ENCODE measurements around the gene LRRC75A. TPM values are rescaled to one million over a fixed set of nuclear protein-coding genes. Genes with fewer than 3 reads are reported as not detected.

LRRC75A gene
- total and polyA plus RNA-seq, 4 donors: 6.1 to 12.9 (median 9.5) TPM

GRCh38 chr17:16439811-16440351 lies 52.1 kb downstream of the LRRC75A start:
- peaks cover 34% of the 10 kb centered on the region for H3K4me1 ChIP-seq (ENCODE audit: control insufficient read depth, insufficient read depth, low read length)
- H3K4me3 ChIP-seq (ENCODE audit: low read depth, low read length): peak overlapping the region; percentile 87
- H3K27me3 ChIP-seq (ENCODE audit: control insufficient read depth, insufficient read depth, low read length): no peaks in the 10 kb centered on the region
- no peaks in the 10 kb centered on the region for H3K9me3 ChIP-seq (ENCODE audit: control insufficient read depth, insufficient read depth, low read length)
- no peak overlapping the region for H3K27ac ChIP-seq (ENCODE audit: low read depth, low read length)
- no peak for DNase-seq (ENCODE audit: low read depth in 4 of 6, low spot score in 6 of 6)
- WGBS (ENCODE audit: insufficient coverage): 23% methylated on average over 6 of the region's 10 CpGs
- peaks cover 25% of the 10 kb centered on the region for H3K36me3 ChIP-seq (ENCODE audit: control insufficient read depth, insufficient read depth, low read length)

GRCh38 chr17:16439303-16439791 lies 52.6 kb downstream of the LRRC75A start:
- peaks cover 30% of the 10 kb centered on the region for H3K4me1 ChIP-seq (ENCODE audit: control insufficient read depth, insufficient read depth, low read length)
- peak overlapping the region; percentile 78 for H3K27ac ChIP-seq (ENCODE audit: low read depth, low read length)
- peak overlapping the region; percentile 87 for H3K4me3 ChIP-seq (ENCODE audit: low read depth, low read length)
- H3K9me3 ChIP-seq (ENCODE audit: control insufficient read depth, insufficient read depth, low read length): no peaks in the 10 kb centered on the region
- DNase-seq (ENCODE audit: low read depth in 4 of 6, low spot score in 6 of 6): peak in 2 of 6 donors; percentile 29 to 35
- no peaks in the 10 kb centered on the region for H3K27me3 ChIP-seq (ENCODE audit: control insufficient read depth, insufficient read depth, low read length)
- peaks cover 21% of the 10 kb centered on the region for H3K36me3 ChIP-seq (ENCODE audit: control insufficient read depth, insufficient read depth, low read length)
- under 1% methylated on average over 22 of the region's 25 CpGs for whole genome bisulfite sequencing (ENCODE audit: insufficient coverage)

- peak overlapping the region; percentile 95 for H3K27ac ChIP-seq (ENCODE audit: low read depth, low read length)
- H3K36me3 ChIP-seq (ENCODE audit: control insufficient read depth, insufficient read depth, low read length): peaks cover 15% of the 10 kb centered on the region
- H3K4me1 ChIP-seq (ENCODE audit: control insufficient read depth, insufficient read depth, low read length): peaks cover 24% of the 10 kb centered on the region
- peak overlapping the region; percentile 87 for H3K4me3 ChIP-seq (ENCODE audit: low read depth, low read length)
- H3K27me3 ChIP-seq (ENCODE audit: control insufficient read depth, insufficient read depth, low read length): no peaks in the 10 kb centered on the region
- H3K9me3 ChIP-seq (ENCODE audit: control insufficient read depth, insufficient read depth, low read length): no peaks in the 10 kb centered on the region
- DNase-seq (ENCODE audit: low read depth in 4 of 6, low spot score in 6 of 6): peak; percentile 97 to 100 (median 99)
- under 1% methylated on average over 46 of the region's 46 CpGs for WGBS (ENCODE audit: insufficient coverage)
Observed at GRCh38 chr17:16438557-16439302, 53.3 kb downstream of the LRRC75A start.

GRCh38 chr17:16438173-16438556 lies 53.8 kb downstream of the LRRC75A start:
- peak overlapping the region; percentile 87 for H3K4me3 ChIP-seq (ENCODE audit: low read depth, low read length)
- H3K36me3 ChIP-seq (ENCODE audit: control insufficient read depth, insufficient read depth, low read length): peaks cover 10% of the 10 kb centered on the region
- WGBS (ENCODE audit: insufficient coverage): 19% methylated on average over 8 of the region's 8 CpGs

GRCh38 chr17:16437083-16437482 lies 54.9 kb downstream of the LRRC75A start:
- WGBS (ENCODE audit: insufficient coverage): 77% methylated on average over 2 of the region's 2 CpGs
- DNase-seq (ENCODE audit: low read depth in 4 of 6, low spot score in 6 of 6): no peak
- Histone ChIP-seq H3K27ac (ENCODE audit: low read depth, low read length) (no peak overlapping the region), H3K27me3 (ENCODE audit: control insufficient read depth, insufficient read depth, low read length) (no peaks in the 10 kb centered on the region), H3K4me1 (ENCODE audit: control insufficient read depth, insufficient read depth, low read length) (peaks cover 18% of the 10 kb centered on the region), H3K9me3 (ENCODE audit: control insufficient read depth, insufficient read depth, low read length) (no peaks in the 10 kb centered on the region), H3K36me3 (ENCODE audit: control insufficient read depth, insufficient read depth, low read length) (peaks cover 2% of the 10 kb centered on the region), H3K4me3 (ENCODE audit: low read depth, low read length) (no peak overlapping the region)

More at GRCh38 chr17:16438173-16438556, 53.8 kb downstream of the LRRC75A start:
- Histone ChIP-seq H3K9me3 (ENCODE audit: control insufficient read depth, insufficient read depth, low read length) (no peaks in the 10 kb centered on the region), H3K27me3 (ENCODE audit: control insufficient read depth, insufficient read depth, low read length) (no peaks in the 10 kb centered on the region), H3K27ac (ENCODE audit: low read depth, low read length) (peak overlapping the region; percentile 95), H3K4me1 (ENCODE audit: control insufficient read depth, insufficient read depth, low read length) (peaks cover 19% of the 10 kb centered on the region)
- no peak for DNase-seq (ENCODE audit: low read depth in 4 of 6, low spot score in 6 of 6)

GRCh38 chr17:16435925-16436886 lies 55.8 kb downstream of the LRRC75A start:
- H3K4me1 ChIP-seq (ENCODE audit: control insufficient read depth, insufficient read depth, low read length): peaks cover 18% of the 10 kb centered on the region
- peaks cover 5% of the 10 kb centered on the region for H3K36me3 ChIP-seq (ENCODE audit: control insufficient read depth, insufficient read depth, low read length)
- no peaks in the 10 kb centered on the region for H3K27me3 ChIP-seq (ENCODE audit: control insufficient read depth, insufficient read depth, low read length)
- WGBS (ENCODE audit: insufficient coverage): 80% methylated on average over 11 of the region's 14 CpGs
- no peak overlapping the region for H3K27ac ChIP-seq (ENCODE audit: low read depth, low read length)
- H3K9me3 ChIP-seq (ENCODE audit: control insufficient read depth, insufficient read depth, low read length): no peaks in the 10 kb centered on the region
- DNase-seq (ENCODE audit: low read depth in 4 of 6, low spot score in 6 of 6): no peak
- H3K4me3 ChIP-seq (ENCODE audit: low read depth, low read length): no peak overlapping the region

GRCh38 chr17:16434662-16435061 lies 57.3 kb downstream of the LRRC75A start:
- H3K4me1 ChIP-seq (ENCODE audit: control insufficient read depth, insufficient read depth, low read length): peaks cover 8% of the 10 kb centered on the region
- H3K4me3 ChIP-seq (ENCODE audit: low read depth, low read length): no peak overlapping the region
- H3K36me3 ChIP-seq (ENCODE audit: control insufficient read depth, insufficient read depth, low read length): peaks cover 5% of the 10 kb centered on the region
- H3K9me3 ChIP-seq (ENCODE audit: control insufficient read depth, insufficient read depth, low read length): no peaks in the 10 kb centered on the region
- DNase-seq (ENCODE audit: low read depth in 4 of 6, low spot score in 6 of 6): no peak
- no peak overlapping the region for H3K27ac ChIP-seq (ENCODE audit: low read depth, low read length)
- no peaks in the 10 kb centered on the region for H3K27me3 ChIP-seq (ENCODE audit: control insufficient read depth, insufficient read depth, low read length)
- WGBS (ENCODE audit: insufficient coverage): 46% methylated on average over 7 of the region's 8 CpGs

- no peaks in the 10 kb centered on the region for H3K9me3 ChIP-seq (ENCODE audit: control insufficient read depth, insufficient read depth, low read length)
- WGBS (ENCODE audit: insufficient coverage): 79% methylated on average over 5 of the region's 5 CpGs
- H3K27ac ChIP-seq (ENCODE audit: low read depth, low read length): no peak overlapping the region
- DNase-seq (ENCODE audit: low read depth in 4 of 6, low spot score in 6 of 6): no peak
- H3K36me3 ChIP-seq (ENCODE audit: control insufficient read depth, insufficient read depth, low read length): peaks cover 5% of the 10 kb centered on the region
- H3K4me1 ChIP-seq (ENCODE audit: control insufficient read depth, insufficient read depth, low read length): peaks cover 8% of the 10 kb centered on the region
- no peaks in the 10 kb centered on the region for H3K27me3 ChIP-seq (ENCODE audit: control insufficient read depth, insufficient read depth, low read length)
- no peak overlapping the region for H3K4me3 ChIP-seq (ENCODE audit: low read depth, low read length)
Observed at GRCh38 chr17:16433514-16433913, 58.5 kb downstream of the LRRC75A start.

GRCh38 chr17:16432017-16432416 lies 60.0 kb downstream of the LRRC75A start:
- Histone ChIP-seq H3K36me3 (ENCODE audit: control insufficient read depth, insufficient read depth, low read length) (peaks cover 5% of the 10 kb centered on the region), H3K4me3 (ENCODE audit: low read depth, low read length) (no peak overlapping the region), H3K27ac (ENCODE audit: low read depth, low read length) (no peak overlapping the region), H3K9me3 (ENCODE audit: control insufficient read depth, insufficient read depth, low read length) (no peaks in the 10 kb centered on the region), H3K27me3 (ENCODE audit: control insufficient read depth, insufficient read depth, low read length) (no peaks in the 10 kb centered on the region), H3K4me1 (ENCODE audit: control insufficient read depth, insufficient read depth, low read length) (peaks cover 5% of the 10 kb centered on the region)
- no peak for DNase-seq (ENCODE audit: low read depth in 4 of 6, low spot score in 6 of 6)
- 84% methylated on average over 15 of the region's 15 CpGs for WGBS (ENCODE audit: insufficient coverage)
